ENCODE measurements around the gene KMT5B.

Gene KMT5B

GRCh38 chr11:68116974-68117373 lies 96.1 kb downstream of the KMT5B start:
- no peak for DNase-seq

- DNase-seq, result no peak
These were observed 97.0 kb downstream of the KMT5B start for GRCh38 chr11:68116126-68116525.

- no peak for DNase-seq
These were observed 97.8 kb downstream of the KMT5B start for GRCh38 chr11:68115285-68115684.

- no peak for DNase-seq
These were observed 99.1 kb downstream of the KMT5B start for GRCh38 chr11:68113986-68114385.

GRCh38 chr11:68107689-68108088 lies 105.4 kb downstream of the KMT5B start:
- DNase-seq, result no peak

GRCh38 chr11:68106165-68106940 lies 106.7 kb downstream of the KMT5B start:
- no peak for DNase-seq

All from activated naive CD4-positive, alpha-beta T cell (primary cell).